Activated CD8-positive, alpha-beta memory T cell treated with anti-CD3 and anti-CD28 coated beads for 24 hours (primary cell): Measurements from ENCODE around the gene ZIC5.

Experiments
- DNase-seq: peaks from one replicate; pipeline ENCODE4 v3.0.0-alpha.2; 2020

Gene ZIC5

GRCh38 chr13:99975626-99976025 is 4.1 kb upstream of the ZIC5 start:
- no peak for DNase-seq

- DNase-seq: no peak
Observed at GRCh38 chr13:99974939-99975561, 3.5 kb upstream of the ZIC5 start.

- DNase-seq: no peak
Observed at GRCh38 chr13:99974296-99974938, 2.9 kb upstream of the ZIC5 start.

GRCh38 chr13:99973808-99974185 is 2.2 kb upstream of the ZIC5 start:
- DNase-seq: no peak

GRCh38 chr13:99973163-99973807 is 1.7 kb upstream of the ZIC5 start:
- DNase-seq: no peak

- DNase-seq: peak; percentile 58
Observed at GRCh38 chr13:99972190-99972731, 694 bp upstream of the ZIC5 start.

- DNase-seq: peak; percentile 58
Observed at GRCh38 chr13:99970651-99971575, 654 bp downstream of the ZIC5 start.

- peak; percentile 75 for DNase-seq
Observed at GRCh38 chr13:99969919-99970650, 1.5 kb downstream of the ZIC5 start.

- DNase-seq: peak; percentile 60
Observed at GRCh38 chr13:99969453-99969918, 2.1 kb downstream of the ZIC5 start.

GRCh38 chr13:99968521-99969452 is 2.8 kb downstream of the ZIC5 start:
- peak; percentile 60 for DNase-seq

GRCh38 chr13:99967869-99968520 is 3.6 kb downstream of the ZIC5 start:
- peak; percentile 59 for DNase-seq

GRCh38 chr13:99967498-99967868 is 4.1 kb downstream of the ZIC5 start:
- peak; percentile 45 for DNase-seq

GRCh38 chr13:99966064-99966805 is 5.3 kb downstream of the ZIC5 start:
- DNase-seq: peak; percentile 9

GRCh38 chr13:99965329-99966000 is 6.1 kb downstream of the ZIC5 start:
- peak; percentile 46 for DNase-seq

GRCh38 chr13:99963816-99964339 is 7.7 kb downstream of the ZIC5 start:
- DNase-seq: no peak

GRCh38 chr13:99962242-99962641 is 9.3 kb downstream of the ZIC5 start:
- no peak for DNase-seq

GRCh38 chr13:99961636-99962035 is 9.9 kb downstream of the ZIC5 start:
- DNase-seq: no peak

- DNase-seq: peak; percentile 51
Observed at GRCh38 chr13:99960663-99961311, 10.8 kb downstream of the ZIC5 start.
